ENCODE measurements around the gene CRYGA. TPM values are rescaled to one million over a fixed set of nuclear protein-coding genes. Genes with fewer than 3 reads are reported as not detected.

CRYGA gene
- total and polyA plus RNA-seq, 7 donors, result not detected

DNA sequence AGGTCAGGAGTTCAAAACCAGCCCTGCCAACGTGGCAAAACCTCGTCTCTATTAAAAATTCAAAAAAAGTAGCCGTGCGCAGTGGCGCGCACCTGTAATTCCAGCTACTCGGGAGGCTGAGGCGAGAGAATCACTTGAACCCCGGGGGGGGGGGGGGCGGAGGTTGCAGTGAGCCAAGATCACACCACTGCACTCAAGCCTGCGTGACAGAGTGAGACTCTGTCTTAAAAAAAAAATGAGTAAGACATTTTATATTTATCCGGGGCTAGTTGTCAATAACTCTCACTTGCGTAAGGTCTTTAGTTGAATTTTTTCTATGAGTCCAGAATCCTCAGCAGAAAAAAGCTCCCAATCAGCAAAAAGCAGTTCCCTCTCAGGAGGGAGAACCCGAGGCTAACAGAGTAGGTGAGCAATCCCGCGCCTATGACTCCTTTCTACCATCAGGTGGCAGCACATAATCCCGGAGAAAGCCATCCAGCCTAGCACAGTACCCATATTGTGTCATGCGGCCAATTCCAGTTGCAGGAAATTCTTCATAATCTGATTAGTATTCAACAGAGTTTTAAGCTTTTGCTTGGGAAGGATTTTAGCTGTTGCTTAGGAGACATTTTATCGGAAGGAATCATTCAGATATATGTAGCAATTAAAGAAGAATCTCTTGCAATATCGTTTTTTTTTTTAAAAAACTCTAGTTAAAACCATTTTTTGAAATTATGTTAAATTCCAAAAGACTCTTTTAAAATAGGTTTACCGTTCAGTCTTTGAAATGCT, 11.9 kb upstream of the CRYGA start:
- 38 to 41% (median 39%) methylated on average over 21 of the region's 21 CpGs for WGBS, 3 donors
- Histone ChIP-seq H3K27ac (no peak overlapping the region), H3K4me1 (no peaks in the 10 kb centered on the region), H3K9me3 (no peaks in the 10 kb centered on the region), H3K36me3 (ENCODE audit: insufficient read depth in 1 of 2, low read depth in 1 of 2) (no peaks in the 10 kb centered on the region), H3K4me3 (no peak overlapping the region), H3K27me3 (ENCODE audit: insufficient read depth in 3 of 3, low read length in 2 of 3) (no peaks in the 10 kb centered on the region)
- DNase-seq (peak; percentile 63 to 67), ATAC-seq (peak; percentile 80 to 98 (median 94))
- TF ChIP-seq, protein P1, sequence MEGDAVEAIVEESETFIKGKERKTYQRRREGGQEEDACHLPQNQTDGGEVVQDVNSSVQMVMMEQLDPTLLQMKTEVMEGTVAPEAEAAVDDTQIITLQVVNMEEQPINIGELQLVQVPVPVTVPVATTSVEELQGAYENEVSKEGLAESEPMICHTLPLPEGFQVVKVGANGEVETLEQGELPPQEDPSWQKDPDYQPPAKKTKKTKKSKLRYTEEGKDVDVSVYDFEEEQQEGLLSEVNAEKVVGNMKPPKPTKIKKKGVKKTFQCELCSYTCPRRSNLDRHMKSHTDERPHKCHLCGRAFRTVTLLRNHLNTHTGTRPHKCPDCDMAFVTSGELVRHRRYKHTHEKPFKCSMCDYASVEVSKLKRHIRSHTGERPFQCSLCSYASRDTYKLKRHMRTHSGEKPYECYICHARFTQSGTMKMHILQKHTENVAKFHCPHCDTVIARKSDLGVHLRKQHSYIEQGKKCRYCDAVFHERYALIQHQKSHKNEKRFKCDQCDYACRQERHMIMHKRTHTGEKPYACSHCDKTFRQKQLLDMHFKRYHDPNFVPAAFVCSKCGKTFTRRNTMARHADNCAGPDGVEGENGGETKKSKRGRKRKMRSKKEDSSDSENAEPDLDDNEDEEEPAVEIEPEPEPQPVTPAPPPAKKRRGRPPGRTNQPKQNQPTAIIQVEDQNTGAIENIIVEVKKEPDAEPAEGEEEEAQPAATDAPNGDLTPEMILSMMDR (IDR thresholded peaks at IDR 0.05), result peak; percentile 79
- intact Hi-C loops (cut with DNase I), result loop anchor here in 1 of 2 donors (2.0 kb wide), 1 partner anchor 80 kb away; the partner anchor contains the start of gene IDH1

DNA sequence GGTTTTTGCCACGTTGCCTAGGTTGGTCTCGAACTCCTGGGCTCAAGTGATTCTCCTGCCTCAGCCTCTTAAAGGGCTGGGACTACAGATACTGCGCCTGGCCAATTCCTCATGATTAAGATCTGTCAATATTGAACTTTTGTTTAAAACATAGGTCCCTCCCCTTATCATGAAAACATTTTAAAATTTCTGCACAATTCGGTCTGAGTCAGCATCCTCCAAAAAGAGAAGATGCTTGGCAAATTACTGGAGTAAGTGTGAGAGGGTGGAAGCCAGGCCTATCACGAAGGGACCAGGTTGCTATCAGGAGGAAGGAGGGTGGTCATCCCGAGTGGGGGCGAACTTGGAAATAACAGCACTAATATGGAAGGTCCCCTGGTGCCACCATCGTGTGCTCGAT, 10.8 kb upstream of the CRYGA start:
- Histone ChIP-seq H3K27ac (no peak overlapping the region), H3K36me3 (ENCODE audit: insufficient read depth in 1 of 2, low read depth in 1 of 2) (no peaks in the 10 kb centered on the region), H3K27me3 (ENCODE audit: insufficient read depth in 3 of 3, low read length in 2 of 3) (no peaks in the 10 kb centered on the region), H3K4me1 (no peaks in the 10 kb centered on the region), H3K4me3 (no peak overlapping the region), H3K9me3 (no peaks in the 10 kb centered on the region)
- ATAC-seq (no peak), DNase-seq (no peak)
- TF ChIP-seq, protein P1 (IDR thresholded peaks at IDR 0.05), result no peak
- intact Hi-C loops (cut with DNase I), result loop anchor here in 1 of 2 donors (2.0 kb wide), 1 partner anchor 81 kb away; the partner anchor contains the start of gene IDH1
- WGBS, 3 donors, result 82 to 87% (median 84%) methylated on average over 9 of the region's 9 CpGs

DNA sequence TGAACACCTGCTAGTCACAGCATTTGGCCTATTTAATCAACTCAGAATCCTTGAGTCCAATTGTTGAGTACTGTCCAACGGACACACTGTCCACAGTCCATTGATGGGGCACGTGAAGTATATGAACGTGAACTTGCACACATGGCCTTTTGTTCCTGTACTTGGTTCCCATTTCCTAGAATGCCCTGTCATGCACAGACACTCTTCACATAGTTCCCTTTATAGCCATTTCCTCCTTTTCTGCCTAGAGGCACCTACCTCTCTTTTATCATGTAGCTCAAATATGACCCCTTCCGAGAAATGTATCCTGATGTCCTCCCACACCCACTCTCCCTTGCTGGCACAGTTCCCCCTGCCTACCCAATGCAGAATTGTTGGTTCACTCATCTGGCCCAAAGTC, 8.7 kb upstream of the CRYGA start:
- WGBS, 3 donors, result 60 to 68% (median 65%) methylated on average over 4 of the region's 4 CpGs
- no peak overlapping the region for H3K27ac ChIP-seq
- ATAC-seq (peak in 1 of 4 donors; percentile 26), DNase-seq (no peak)
- no peak overlapping the region for H3K4me3 ChIP-seq
- intact Hi-C loops (cut with DNase I), result no loop called here
- TF ChIP-seq, protein P1 (IDR thresholded peaks at IDR 0.05), result no peak
- no peaks in the 10 kb centered on the region for H3K27me3 ChIP-seq (ENCODE audit: insufficient read depth in 3 of 3, low read length in 2 of 3)
- no peaks in the 10 kb centered on the region for H3K4me1 ChIP-seq
- H3K36me3 ChIP-seq (ENCODE audit: insufficient read depth in 1 of 2, low read depth in 1 of 2), result no peaks in the 10 kb centered on the region
- no peaks in the 10 kb centered on the region for H3K9me3 ChIP-seq

DNA sequence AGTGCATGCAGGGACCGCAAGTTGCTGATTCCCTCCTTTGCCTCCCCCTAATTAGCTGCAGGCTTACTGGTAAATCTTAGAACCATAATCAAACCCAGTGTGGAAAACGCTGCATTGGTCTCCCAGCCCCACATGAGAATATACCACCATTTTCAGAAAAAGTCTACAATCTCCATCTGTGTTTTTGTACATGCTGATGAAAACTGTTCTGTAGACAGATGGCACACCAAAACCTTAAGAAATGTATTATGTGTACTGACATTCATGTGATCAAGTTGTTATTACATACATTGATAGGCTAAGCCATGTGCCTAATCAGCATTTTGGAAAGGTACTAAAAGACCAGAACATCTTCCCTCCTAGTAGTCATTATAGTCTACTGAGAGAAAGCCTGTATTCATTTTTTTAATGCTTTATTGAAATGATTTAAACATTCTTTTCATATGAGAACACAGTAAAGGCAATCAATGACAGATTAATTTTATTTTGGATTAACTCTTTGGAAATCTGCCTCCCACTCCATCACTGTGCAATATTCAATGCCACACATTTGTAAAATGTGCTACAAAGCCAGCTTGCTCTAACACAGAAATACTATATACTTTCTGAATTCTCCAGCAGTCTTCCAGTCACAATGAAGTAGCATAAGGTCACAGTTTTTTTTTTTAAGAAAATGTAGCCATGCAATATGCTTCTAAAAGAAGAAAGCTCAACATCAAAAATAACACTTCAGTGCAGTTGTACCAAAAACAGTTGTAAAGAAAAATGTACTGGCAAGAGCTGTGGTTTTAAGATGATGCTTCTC, 1.8 kb upstream of the CRYGA start:
- TF ChIP-seq, protein P1 (IDR thresholded peaks at IDR 0.05), result no peak
- Histone ChIP-seq H3K27ac (no peak overlapping the region), H3K27me3 (ENCODE audit: insufficient read depth in 3 of 3, low read length in 2 of 3) (no peaks in the 10 kb centered on the region), H3K9me3 (no peaks in the 10 kb centered on the region), H3K36me3 (ENCODE audit: insufficient read depth in 1 of 2, low read depth in 1 of 2) (no peaks in the 10 kb centered on the region), H3K4me3 (no peak overlapping the region), H3K4me1 (no peaks in the 10 kb centered on the region)
- ATAC-seq, result no peak
- DNase-seq, result no peak
- WGBS, 3 donors, result 65 to 67% (median 66%) methylated on average over 2 of the region's 2 CpGs
- intact Hi-C loops (cut with DNase I), result no loop called here
